ENCODE results near the gene GNG3.
"Not testable (repeated sequence)": the region's sequence is repeated elsewhere in the genome, so short reads cannot be mapped to it uniquely, and the experiment has no call there.

GNG3 gene

GRCh38 chr11:62707277-62707861, at the start of gene GNG3, which contains the start of gene BSCL2:
TSS of gene GNG3 (plus strand) at chr11:62707676. CDS start at chr11:62708296, 620 bp downstream.
TSS of gene BSCL2 (minus strand) at chr11:62707424. CDS start at chr11:62707195, 229 bp downstream.
- DNase-seq: no peak

- peak; percentile 66 for DNase-seq
Measured at GRCh38 chr11:62664405-62665074, 42.9 kb upstream of the GNG3 start.

GRCh38 chr11:62665075-62665598, 42.3 kb upstream of the GNG3 start, which contains the start of the genes C11orf98 and CSKMT:
TSS of gene C11orf98 (minus strand) at chr11:62665210. CDS start at chr11:62665169, 41 bp downstream.
TSS of gene CSKMT (plus strand) at chr11:62665312. CDS start at chr11:62665880, 568 bp downstream.
- DNase-seq: peak; percentile 87

GRCh38 chr11:62665599-62666258, 41.7 kb upstream of the GNG3 start:
- no peak for DNase-seq

- no peak for DNase-seq
Measured at GRCh38 chr11:62666259-62666926, 41.1 kb upstream of the GNG3 start.

- DNase-seq: no peak
Measured at GRCh38 chr11:62667460-62667859, 40.0 kb upstream of the GNG3 start.

GRCh38 chr11:62669420-62670161, 37.9 kb upstream of the GNG3 start:
- no peak for DNase-seq

- DNase-seq: no peak
Measured at GRCh38 chr11:62671236-62671607, 36.3 kb upstream of the GNG3 start.

GRCh38 chr11:62671608-62672389, 35.7 kb upstream of the GNG3 start, which contains the start of the genes LBHD1 and UQCC3:
TSS of gene LBHD1 (minus strand) at chr11:62672267. CDS start at chr11:62670031, 2,236 bp downstream.
TSS of gene UQCC3 (plus strand) at chr11:62671673. CDS start at chr11:62671746, 73 bp downstream.
- DNase-seq: peak; percentile 44

- DNase-seq: no peak
Measured at GRCh38 chr11:62673196-62673525, 34.3 kb upstream of the GNG3 start.

GRCh38 chr11:62675415-62675814, 32.1 kb upstream of the GNG3 start:
- not testable (repeated sequence) for DNase-seq

- DNase-seq: no peak
Measured at GRCh38 chr11:62676698-62677097, 30.8 kb upstream of the GNG3 start.

GRCh38 chr11:62677156-62677555, 30.3 kb upstream of the GNG3 start:
- no peak for DNase-seq

GRCh38 chr11:62677714-62678113, 29.8 kb upstream of the GNG3 start:
- DNase-seq: no peak

GRCh38 chr11:62678433-62678769, 29.1 kb upstream of the GNG3 start:
- DNase-seq: no peak

- DNase-seq: peak; percentile 72
Measured at GRCh38 chr11:62678770-62679696, 28.4 kb upstream of the GNG3 start, which contains the start of gene UBXN1. TSS of gene UBXN1 (minus strand) at chr11:62679073. CDS start at chr11:62678923, 150 bp downstream.

- DNase-seq: peak; percentile 52
Measured at GRCh38 chr11:62680825-62681240, 26.6 kb upstream of the GNG3 start.

GRCh38 chr11:62682518-62682917, 25.0 kb upstream of the GNG3 start:
- no peak for DNase-seq

- no peak for DNase-seq
Measured at GRCh38 chr11:62687508-62688396, 19.7 kb upstream of the GNG3 start.

All from amniotic stem cell (primary cell).